NT2/D1 (cell line): Measurements from ENCODE around the gene GABBR2.

Experiments
- SUZ12 ChIP-seq: IDR thresholded peaks from 2 replicates; pipeline ENCODE4 v1.6.1; 2011; ENCODE audit not compliant: insufficient read length, insufficient read depth; ENCODE audit errors: extremely low read depth
- YY1 ChIP-seq: IDR thresholded peaks from 2 replicates; pipeline ENCODE4 v1.6.1; 2011; ENCODE audit not compliant: insufficient read length, insufficient read depth
- ZNF274 ChIP-seq: IDR thresholded peaks from 2 replicates; pipeline ENCODE4 v1.6.1; 2011; ENCODE audit warnings: mild to moderate bottlenecking, low read depth, low read length

GRCh38 chr9:98360176-98360708 is 348.5 kb downstream of the GABBR2 start:
- TF ChIP-seq YY1 (no peak), ZNF274 (no peak), SUZ12 (no peak)
